LHCN-M2 (cell line): ENCODE data around the gene BAZ1B. TPM values are rescaled to one million over a fixed set of nuclear protein-coding genes. Genes with fewer than 3 reads are reported as not detected.
A peak's percentile ranks its signal among the peaks of the same experiment; 100 is the strongest.
"Not testable (repeated sequence)": the region's sequence is repeated elsewhere in the genome, so short reads cannot be mapped to it uniquely, and the experiment has no call there.

ENCODE experiments used
- DNase-seq: peaks from one replicate; pipeline ENCODE4 v3.0.0-alpha.2; 2012; ENCODE audit warnings: low read depth
- polyA plus RNA-seq: library from polyadenylated mRNA; unstranded; fragments of >200 nt; gene quantifications from one replicate; pipeline ENCODE4 v1.2.1, GENCODE V29; 2012; ENCODE audit warnings: missing spikeins
- total RNA-seq: library from RNA; depleted of rRNA; stranded (reverse); fragments of >200 nt; gene quantifications from 2 replicates; pipeline ENCODE4 v1.2.3, GENCODE V29; 2014; rRNA removed

The BAZ1B gene, protein sequence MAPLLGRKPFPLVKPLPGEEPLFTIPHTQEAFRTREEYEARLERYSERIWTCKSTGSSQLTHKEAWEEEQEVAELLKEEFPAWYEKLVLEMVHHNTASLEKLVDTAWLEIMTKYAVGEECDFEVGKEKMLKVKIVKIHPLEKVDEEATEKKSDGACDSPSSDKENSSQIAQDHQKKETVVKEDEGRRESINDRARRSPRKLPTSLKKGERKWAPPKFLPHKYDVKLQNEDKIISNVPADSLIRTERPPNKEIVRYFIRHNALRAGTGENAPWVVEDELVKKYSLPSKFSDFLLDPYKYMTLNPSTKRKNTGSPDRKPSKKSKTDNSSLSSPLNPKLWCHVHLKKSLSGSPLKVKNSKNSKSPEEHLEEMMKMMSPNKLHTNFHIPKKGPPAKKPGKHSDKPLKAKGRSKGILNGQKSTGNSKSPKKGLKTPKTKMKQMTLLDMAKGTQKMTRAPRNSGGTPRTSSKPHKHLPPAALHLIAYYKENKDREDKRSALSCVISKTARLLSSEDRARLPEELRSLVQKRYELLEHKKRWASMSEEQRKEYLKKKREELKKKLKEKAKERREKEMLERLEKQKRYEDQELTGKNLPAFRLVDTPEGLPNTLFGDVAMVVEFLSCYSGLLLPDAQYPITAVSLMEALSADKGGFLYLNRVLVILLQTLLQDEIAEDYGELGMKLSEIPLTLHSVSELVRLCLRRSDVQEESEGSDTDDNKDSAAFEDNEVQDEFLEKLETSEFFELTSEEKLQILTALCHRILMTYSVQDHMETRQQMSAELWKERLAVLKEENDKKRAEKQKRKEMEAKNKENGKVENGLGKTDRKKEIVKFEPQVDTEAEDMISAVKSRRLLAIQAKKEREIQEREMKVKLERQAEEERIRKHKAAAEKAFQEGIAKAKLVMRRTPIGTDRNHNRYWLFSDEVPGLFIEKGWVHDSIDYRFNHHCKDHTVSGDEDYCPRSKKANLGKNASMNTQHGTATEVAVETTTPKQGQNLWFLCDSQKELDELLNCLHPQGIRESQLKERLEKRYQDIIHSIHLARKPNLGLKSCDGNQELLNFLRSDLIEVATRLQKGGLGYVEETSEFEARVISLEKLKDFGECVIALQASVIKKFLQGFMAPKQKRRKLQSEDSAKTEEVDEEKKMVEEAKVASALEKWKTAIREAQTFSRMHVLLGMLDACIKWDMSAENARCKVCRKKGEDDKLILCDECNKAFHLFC (N-terminal part only)
- 97.0 and 110 TPM in 2 replicates for total RNA-seq
- 41.5 TPM for polyA plus RNA-seq

DNA sequence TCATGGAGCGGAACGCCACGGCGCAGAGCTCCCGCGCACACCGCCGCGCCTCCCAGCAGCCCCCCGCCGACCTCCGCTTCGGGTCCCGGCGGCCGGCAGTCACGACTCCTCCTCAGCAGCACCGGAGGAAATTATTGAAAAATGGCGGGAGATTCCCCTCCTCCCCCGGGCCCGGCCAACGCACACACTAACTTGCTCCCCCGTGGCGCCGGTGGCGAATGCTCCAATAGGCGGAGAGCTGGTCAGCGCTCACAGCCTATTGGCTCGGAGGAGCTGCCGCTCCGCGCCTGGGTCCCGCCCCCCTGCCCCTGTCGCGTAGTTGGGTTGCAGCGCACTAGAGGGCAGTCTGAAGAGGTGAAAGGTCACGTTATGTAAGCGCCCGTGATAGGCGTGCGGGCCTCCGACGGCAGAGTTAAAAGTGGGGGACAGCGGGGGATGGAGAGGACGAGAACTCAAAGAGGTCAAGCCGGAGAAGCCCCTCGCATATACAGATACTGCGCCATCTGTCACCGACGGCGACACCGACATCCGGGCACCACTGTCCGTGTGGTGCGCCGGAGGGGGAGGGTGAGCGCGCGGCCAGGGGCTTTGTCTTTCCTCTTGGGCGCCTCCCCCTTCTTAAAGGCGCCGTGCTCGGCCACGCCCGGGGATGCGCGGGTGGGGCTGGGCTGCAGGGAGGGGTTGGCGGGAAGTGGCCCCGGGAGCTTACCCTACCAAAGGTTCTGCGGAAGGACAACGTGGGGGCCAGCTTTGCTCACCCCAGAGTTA lies at the start of gene BAZ1B:
Gene BAZ1B, minus strand, starts transcription at position 189 of the 768 bp plus-strand sequence. CDS start 360 bp downstream, outside the sequence.
- DNase-seq = peak; percentile 100

DNA sequence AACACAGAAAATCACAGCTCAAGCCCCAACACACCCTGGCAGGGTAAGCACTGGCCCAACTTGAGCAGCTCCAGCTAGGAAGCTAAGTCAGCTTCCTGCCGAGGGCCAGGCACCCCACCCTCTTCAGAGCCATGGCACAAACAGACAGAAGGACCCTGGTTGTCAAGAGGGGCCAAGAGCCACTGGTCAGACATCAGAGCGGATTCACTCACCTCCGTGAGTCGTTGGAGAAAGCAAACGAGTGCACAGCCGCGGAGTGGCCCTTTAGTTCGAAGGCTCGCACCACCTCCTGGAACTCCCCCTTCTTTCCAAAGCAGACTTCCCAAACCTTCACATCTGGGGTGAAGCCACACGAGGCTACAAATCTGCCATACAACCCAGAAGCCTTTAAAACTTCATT lies 48.9 kb upstream of the BAZ1B start:
- DNase-seq = no peak

DNA sequence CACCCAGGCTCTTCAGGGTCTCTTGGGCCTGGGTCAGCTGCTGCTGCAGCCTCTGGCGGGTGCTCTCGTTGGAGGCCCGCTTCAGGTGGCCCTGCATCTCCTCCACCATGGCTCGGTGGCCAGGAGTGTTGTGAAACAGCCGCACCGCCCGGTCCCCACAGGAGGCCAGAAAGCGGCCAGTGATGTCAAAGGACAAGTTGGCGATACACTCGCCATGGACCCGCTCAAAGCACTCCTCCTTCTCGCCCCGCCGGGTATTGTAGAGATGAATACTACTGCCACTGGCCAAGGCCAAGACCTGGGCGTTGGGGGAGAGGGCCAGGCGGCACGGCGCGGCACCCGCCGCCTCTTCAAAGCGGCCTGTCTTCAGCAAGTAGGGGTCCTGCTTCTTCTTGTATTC lies 48.4 kb upstream of the BAZ1B start:
- DNase-seq = no peak

DNA sequence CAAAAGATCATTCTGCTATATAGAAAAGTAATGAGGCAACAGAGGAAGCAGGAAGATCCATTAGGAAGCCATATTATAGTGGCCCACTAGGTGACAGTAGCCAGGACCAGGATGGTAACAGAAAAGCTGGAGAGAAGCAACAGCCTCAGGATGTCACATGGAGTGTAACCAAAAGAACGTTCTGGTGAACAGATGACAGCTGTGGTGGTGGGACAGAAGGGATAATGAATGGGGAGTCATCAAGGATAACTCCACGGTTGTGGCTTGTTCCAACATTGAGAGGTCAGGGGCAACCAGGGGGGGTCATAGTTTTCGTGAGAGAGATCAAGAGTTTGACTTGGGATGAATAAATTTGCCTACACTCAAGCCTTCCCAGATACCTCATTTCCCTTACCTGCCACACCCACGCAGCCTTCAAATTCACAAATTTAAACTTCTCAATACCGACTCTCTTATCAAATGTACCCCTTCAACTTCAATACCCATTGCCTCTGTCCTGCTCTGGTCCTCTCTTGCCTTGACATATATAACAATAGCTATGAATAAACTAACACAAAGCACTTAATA lies 47.0 kb upstream of the BAZ1B start:
- DNase-seq = no peak

DNA sequence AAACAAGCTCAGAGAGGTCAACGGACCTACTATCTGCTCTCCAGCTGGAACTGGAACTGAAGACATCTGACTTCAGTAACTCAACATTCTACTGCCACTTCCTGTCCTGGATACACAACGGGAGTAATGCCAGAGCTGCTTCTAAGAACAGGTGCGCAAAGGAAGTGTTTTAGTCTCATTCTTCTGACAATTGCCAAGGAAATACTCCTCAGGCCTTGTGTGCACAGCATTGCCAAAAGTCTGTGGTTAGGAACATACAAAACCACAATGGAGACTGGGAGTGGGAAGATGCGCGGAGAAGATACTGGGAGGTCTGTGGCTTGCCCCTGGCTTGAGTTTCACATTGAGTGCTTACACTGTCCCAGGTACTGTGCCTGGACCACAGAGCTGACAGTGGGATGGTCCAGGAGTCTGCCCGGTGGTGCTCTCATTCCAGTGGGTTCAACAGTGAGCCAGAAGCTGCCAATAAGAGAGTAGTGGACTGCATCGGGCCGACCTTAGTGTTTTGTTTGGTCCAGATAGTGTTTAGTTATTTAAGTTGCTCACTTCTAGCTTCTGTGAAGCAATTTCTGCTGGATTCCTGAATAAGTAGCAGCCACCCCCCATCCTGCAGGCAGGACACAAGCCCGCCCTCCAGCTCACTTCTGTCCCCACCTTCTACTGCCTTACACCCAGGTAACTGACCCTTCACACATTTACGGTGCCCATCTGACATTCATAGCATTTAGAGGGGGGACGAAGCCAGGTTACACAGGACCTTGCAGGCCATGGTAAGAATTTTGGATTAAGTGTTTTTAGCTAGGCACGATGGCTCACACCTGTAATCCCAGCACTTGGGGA lies 46.0 kb upstream of the BAZ1B start:
- peak; percentile 83 for DNase-seq

DNA sequence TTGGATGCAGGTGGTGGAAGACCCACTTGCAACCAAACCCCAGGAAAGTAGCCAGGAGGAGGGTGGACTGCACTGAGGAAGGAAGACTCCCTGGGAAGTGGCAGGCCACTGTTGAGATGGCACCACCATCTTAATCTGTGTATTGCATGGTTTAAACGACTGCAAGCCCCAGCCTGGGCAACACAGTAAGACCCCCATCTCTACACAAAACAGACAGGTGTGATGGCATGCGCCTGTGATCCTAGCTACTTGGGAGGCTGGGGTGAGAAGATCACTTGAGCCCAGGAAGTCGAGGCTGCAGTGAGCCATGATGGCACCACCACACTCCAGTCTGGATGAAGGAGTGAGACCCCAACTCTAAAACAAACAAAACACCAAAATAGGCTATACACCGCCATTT lies 45.0 kb upstream of the BAZ1B start:
- DNase-seq = no peak

DNA sequence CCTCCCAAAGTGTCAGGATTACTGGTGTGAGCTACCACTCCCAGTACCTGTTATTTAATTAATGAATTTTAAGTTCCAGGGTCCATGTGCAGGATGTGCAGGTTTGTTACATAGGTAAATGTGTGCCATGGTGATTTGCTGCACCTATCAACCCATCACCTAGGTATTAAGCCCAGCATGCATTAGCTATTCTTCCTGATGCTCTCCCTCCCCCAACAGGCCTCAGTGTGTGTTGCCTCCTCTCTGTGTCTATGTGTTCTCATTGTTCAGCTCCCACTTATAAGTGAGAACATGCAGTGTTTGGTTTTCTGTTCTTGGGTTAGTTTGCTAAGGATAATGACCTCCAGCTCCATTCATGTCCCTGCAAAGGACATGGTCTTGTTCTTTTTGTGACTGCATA lies 44.3 kb upstream of the BAZ1B start:
- DNase-seq = not testable (repeated sequence)

DNA sequence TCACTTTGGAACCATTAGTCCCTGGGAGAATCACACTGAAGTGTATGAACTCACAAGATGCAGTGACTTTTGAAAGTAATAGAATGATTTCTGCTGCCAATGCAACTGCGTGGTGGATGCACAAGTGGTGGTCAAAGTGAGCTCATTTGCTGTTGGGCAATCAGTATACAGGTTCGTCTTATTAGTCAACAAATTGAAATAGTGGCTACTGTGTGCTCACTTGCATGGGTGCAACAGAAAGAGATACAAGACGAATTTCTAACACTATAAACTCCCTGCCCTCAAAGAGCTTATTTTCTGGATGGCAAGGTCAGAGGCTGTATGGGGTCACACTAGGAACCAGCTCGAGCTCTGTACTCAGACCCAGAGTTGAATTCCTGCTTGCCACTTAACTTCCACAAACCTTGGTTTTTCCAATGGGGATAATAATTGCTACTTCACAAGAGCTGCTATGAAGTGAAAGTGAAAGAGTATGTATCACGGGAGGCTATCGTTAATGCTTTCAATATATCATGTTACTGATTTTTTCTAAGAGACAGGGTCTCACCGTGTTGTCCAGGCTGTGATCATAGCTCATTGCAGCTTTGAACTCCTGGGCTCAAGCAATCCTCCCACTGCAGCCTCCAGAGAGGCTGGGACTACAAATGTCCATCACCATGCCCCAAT lies 43.7 kb upstream of the BAZ1B start:
- DNase-seq = no peak

DNA sequence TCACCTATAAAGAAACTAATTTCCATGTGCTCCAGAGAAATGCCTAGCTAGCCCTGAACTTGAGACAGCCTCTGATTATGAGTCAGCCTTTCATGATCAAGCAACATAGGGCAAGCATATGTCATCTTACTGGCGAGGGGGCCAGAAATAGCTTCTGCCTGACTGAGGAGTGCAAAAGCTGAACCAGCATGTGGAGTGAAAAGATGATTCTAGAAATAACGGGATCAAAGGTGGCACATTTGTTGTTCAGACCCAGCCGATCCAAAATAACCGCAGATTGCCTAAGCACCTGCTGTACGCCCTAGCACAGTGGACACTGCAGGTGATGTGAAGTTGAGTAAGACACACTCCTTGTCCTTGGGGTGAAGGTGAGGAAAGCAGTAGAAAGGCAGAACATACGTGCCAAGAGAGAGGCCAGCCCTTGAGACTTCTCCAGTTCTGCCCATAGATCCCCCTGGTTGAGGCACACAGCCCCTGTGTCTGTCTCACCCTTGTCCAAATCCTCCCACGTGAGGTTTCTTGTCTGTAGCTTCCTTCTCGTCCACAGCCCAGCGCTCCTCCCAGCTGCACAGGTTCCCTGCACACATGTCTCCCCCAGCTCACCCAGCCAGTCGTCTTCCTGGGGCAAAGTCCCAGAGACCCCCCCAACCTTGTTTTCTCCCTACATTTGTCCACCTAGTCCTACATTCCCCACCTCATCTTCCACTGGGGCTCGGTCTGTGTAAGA lies 38.2 kb upstream of the BAZ1B start:
- peak; percentile 90 for DNase-seq

DNA sequence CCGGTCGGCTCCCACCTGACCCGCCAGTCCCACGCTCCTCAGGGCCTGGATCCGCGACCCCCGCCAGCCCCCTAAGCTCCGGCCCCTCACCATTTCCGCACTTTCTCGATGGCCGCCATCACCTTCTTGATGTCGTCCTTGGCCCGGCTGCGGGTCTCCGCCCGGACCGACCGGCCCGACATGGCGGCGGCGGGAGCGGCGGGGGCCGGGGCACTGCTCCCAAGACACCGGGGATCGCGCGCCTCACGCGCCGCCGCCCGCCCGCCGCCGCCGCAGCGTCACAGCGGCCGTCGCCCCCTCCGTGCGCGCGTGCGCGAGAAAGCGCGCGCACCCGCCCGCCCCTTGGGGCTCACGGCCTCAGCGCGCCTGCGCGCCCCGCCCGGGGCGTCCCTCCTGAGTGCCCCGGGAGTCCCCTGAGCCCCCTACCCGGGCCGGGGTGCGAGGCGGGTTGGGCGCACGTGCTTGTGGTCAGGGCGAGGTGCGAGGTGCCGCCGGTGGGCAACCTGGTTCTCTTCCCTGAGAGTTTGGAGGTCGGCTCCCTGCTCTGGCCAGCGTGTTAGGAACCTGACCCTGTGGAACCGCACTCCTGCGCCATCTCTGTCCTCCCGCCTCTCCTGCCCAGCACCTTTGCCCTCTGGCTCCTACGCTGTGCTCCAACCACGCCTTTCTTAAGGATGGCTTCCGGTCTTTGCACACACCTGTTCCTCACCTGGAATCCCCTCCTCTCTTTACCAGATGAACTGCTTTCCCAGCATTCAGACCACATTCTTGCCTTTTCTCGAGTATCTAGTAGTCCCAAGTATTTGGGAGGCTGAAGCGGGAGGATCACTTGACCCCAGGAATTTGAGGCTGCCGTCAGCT lies 35.5 kb upstream of the BAZ1B start, which contains the start of gene BCL7B:
Gene BCL7B, minus strand, starts transcription at position 294 of the 861 bp plus-strand sequence. Its CDS starts 112 bp downstream, at position 182.
- DNase-seq = peak; percentile 65

DNA sequence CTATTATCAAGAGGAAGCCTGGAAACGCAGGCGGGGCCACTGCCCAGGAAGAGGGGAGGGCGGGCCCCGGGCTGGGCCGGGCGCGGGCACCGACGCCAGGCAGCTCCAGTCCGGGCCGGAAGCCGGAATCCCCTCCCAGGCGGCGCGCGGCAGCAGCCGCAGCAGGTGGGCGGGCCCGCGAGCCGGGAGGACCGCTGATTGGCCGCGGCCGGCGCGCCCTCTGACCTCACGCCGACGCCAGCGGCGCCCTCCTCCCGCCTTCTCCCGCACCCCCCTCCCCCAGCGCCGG lies 35.0 kb upstream of the BAZ1B start:
- DNase-seq = peak; percentile 94

DNA sequence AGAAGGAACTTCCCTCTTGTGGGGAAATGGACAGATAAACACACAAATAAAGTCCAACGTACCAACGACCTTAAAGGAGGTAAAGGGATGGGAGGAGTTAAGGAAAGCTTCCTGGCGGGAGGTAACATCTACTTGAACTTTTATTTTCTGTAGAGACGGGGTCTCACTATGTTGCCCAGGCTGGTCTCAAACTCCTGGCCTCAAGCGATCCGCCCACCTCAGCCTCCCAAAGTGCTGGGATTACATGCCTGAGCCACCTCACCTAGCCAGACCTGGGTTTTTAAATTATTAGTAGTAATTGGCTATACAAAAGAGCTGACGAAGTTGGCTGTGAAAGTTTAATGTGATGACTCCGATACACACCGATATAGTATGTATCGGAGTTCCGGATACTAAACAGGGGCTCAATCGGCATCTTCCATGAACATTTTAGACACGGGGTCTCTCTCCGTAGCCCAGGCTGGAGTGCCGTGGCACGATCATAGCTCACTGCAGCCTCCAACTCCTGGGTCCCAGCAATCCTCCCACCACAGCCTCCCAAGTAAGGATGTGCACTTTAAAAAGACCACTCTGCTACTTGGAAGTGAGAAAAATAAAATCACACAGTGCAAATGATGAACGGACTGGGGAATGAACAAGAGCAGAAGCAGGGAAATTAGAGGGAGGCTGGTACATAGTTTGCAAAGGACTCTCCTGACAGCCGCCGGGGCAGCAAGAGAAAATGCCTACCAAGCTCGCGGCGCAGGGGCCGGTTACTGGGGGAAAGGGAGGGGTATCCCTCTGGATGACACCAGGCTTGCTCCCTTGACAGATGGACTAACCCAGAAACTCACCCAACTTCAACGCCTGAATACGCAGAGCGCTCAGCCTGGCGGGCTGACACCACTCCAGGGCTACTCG lies 34.4 kb upstream of the BAZ1B start:
- no peak for DNase-seq

DNA sequence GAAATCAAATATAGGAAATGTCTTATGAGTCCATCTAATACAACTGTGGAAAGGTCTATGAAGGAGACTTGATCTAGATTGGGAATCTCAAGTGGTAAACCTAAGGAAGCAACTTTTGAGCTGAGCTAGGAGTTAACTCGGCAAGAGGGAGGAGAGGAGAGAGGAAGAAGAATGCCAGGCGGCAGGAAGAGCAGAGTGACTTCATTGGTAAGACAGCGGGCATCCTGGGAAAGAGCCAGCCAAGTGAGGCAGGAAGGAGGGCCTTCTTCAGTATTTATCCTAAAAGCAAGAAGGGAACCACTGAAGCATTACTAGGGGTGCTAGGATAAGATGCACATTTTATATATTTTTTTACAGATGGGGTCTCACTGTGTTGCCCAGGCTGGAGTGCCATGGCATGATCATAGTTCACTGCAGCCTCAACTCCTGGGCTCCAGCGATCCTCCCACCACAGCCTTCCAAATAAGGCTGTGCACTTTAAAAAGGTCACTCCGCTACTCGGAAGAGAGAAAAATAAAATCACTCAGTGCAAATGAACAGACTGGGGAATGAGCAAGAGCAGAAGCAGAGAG lies 33.4 kb upstream of the BAZ1B start:
- no peak for DNase-seq

DNA sequence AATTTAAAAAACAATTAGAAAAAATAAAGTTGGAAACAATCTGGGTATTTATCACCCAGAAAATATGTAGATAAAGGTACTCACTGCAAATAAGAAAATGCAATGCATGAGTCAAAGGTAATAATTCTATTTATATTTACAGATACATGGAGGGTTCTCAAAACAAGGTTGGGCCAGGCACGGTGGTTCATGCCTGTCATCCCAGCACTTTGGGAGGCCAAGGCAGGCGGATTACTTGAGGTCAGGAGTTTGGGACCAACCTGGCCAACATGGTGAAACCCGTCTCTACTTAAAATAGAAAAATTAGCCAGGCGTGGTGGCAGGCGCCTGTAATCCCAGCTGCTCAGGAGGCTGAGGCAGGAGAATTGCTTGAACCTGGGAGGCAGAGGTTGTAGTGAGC lies 28.0 kb upstream of the BAZ1B start:
- not testable (repeated sequence) for DNase-seq

DNA sequence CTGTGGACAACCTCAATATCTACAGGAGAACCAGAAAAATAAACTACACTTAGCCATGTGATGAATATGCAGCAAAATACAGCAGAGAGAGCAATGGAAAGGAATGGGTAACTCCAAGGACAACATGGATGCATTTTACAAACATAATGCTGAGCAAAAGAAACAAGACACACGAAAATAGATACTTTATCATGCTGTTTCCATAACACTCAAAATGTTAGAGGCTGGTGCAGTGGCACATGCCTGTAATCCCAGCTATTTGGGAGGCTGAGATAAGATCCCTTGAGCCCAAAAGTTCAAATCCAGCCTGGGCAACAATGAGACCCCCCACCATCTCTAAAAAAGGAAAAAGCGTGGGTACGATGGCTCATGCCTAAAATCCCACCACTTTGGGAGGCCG lies 27.1 kb upstream of the BAZ1B start:
- no peak for DNase-seq

DNA sequence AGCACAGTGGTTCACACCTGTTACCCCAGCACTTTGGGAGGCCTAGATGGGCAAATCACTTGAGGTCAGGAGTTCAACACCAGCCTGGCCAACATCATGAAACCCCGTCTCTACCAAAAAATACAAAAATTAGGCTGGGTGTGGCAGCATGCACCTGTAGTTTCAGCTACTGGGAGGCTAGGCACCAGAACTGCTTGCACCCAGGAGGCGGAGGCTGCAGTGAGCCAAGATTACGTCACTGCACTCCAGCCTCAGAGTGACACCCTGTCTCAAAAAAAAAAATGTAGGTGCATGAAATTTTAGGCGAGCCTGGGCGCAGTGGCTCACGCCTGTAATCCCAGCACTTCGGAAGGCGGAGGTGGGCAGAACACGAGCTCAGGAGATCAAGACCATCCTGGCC lies 25.7 kb upstream of the BAZ1B start:
- no peak for DNase-seq
